ENCODE data around the gene FGFR2. TPM values are rescaled to one million over a fixed set of nuclear protein-coding genes. Genes with fewer than 3 reads are reported as not detected.

The FGFR2 gene
- total RNA-seq, 1 experiment from 2014 or later: 5.7 TPM

DNA sequence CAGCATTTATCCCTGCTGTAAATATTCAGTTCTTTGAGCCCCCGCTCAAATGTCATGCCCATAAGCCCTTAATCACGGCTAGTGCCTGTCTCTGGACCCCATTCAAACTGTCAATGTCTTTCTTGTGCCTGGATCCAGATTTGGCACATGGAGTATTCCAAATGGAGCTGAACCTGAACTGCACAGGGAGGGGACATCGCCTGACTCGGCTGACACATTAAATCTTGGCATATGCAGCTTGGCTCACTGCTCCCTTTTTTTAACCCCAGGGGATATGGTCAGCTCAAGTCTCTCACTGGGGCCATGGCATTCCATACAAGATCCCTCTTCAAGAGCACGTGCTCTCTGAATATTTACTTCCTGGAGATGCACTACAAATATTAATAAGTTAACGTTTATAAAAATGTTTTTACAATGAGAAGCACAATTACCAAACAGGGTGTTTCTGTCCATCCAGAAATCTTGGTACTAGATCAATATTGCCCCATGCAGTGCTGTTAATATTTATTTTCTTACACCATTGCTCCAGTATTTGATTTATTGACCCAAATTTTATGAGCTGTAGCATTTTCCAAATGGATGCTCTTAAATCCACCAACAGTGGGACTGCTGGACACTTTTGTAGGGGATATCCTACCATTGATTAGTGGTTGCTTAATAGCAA is 57.4 kb downstream of the FGFR2 start:
- no peaks in the 10 kb centered on the region for H3K4me1 ChIP-seq (ENCODE audit: control insufficient read depth, insufficient read depth, low read length)
- ChIA-PET POLR2A (no interaction called here), CTCF (no interaction called here)
- TF ChIP-seq SIN3A (IDR thresholded peaks at IDR 0.05; ENCODE audit: borderline replicate concordance, insufficient read depth, low read depth, low read length) (no peak), POLR2AphosphoS5 (IDR thresholded peaks at IDR 0.05; ENCODE audit: low read depth, low read length) (no peak), TCF7L2 (IDR thresholded peaks at IDR 0.05; ENCODE audit: low read depth, low read length) (no peak)
- TF ChIP-seq, protein P1, sequence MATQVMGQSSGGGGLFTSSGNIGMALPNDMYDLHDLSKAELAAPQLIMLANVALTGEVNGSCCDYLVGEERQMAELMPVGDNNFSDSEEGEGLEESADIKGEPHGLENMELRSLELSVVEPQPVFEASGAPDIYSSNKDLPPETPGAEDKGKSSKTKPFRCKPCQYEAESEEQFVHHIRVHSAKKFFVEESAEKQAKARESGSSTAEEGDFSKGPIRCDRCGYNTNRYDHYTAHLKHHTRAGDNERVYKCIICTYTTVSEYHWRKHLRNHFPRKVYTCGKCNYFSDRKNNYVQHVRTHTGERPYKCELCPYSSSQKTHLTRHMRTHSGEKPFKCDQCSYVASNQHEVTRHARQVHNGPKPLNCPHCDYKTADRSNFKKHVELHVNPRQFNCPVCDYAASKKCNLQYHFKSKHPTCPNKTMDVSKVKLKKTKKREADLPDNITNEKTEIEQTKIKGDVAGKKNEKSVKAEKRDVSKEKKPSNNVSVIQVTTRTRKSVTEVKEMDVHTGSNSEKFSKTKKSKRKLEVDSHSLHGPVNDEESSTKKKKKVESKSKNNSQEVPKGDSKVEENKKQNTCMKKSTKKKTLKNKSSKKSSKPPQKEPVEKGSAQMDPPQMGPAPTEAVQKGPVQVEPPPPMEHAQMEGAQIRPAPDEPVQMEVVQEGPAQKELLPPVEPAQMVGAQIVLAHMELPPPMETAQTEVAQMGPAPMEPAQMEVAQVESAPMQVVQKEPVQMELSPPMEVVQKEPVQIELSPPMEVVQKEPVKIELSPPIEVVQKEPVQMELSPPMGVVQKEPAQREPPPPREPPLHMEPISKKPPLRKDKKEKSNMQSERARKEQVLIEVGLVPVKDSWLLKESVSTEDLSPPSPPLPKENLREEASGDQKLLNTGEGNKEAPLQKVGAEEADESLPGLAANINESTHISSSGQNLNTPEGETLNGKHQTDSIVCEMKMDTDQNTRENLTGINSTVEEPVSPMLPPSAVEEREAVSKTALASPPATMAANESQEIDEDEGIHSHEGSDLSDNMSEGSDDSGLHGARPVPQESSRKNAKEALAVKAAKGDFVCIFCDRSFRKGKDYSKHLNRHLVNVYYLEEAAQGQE (IDR thresholded peaks at IDR 0.05; ENCODE audit: insufficient read depth in 1 of 2, low read depth in 2 of 2, low read length in 1 of 2): no peak
- TF ChIP-seq, protein P2, sequence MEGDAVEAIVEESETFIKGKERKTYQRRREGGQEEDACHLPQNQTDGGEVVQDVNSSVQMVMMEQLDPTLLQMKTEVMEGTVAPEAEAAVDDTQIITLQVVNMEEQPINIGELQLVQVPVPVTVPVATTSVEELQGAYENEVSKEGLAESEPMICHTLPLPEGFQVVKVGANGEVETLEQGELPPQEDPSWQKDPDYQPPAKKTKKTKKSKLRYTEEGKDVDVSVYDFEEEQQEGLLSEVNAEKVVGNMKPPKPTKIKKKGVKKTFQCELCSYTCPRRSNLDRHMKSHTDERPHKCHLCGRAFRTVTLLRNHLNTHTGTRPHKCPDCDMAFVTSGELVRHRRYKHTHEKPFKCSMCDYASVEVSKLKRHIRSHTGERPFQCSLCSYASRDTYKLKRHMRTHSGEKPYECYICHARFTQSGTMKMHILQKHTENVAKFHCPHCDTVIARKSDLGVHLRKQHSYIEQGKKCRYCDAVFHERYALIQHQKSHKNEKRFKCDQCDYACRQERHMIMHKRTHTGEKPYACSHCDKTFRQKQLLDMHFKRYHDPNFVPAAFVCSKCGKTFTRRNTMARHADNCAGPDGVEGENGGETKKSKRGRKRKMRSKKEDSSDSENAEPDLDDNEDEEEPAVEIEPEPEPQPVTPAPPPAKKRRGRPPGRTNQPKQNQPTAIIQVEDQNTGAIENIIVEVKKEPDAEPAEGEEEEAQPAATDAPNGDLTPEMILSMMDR (IDR thresholded peaks at IDR 0.05): no peak
- H3K4me3 ChIP-seq (ENCODE audit: low read depth in 2 of 2, low read length in 2 of 2): no peak overlapping the region
- intact Hi-C loops (cut with micrococcal nuclease; ENCODE audit: unreplicated experiment): no loop called here
- ATAC-seq (no peak), DNase-seq (ENCODE audit: low read depth, low spot score) (no peak)
- no TSS peak for BruUV-seq (replicated peaks)
- in situ Hi-C loops (cut with HindIII; ENCODE audit: low pct_unique_long_range_greater_than_20kb, low sequenced_read_pairs): no loop called here
- H3K36me3 ChIP-seq (ENCODE audit: control insufficient read depth, insufficient read depth, low read length): no peaks in the 10 kb centered on the region
- H3K27ac ChIP-seq (ENCODE audit: low read length): no peak overlapping the region
- H3K9me3 ChIP-seq (ENCODE audit: control insufficient read depth, insufficient read depth, low read depth, low read length): no peaks in the 10 kb centered on the region
- no peaks in the 10 kb centered on the region; the same call in 1 of the 2 replicates for H3K27me3 ChIP-seq (ENCODE audit: control insufficient read depth, insufficient read depth, low read length)

- intact Hi-C loops (cut with micrococcal nuclease; ENCODE audit: unreplicated experiment): no loop called here
These were observed 58.5 kb downstream of the FGFR2 start for GRCh38 chr10:121539786-121540185.

More at GRCh38 chr10:121539786-121540185, 58.5 kb downstream of the FGFR2 start:
- Histone ChIP-seq H3K4me1 (ENCODE audit: control insufficient read depth, insufficient read depth, low read length) (no peaks in the 10 kb centered on the region), H3K27me3 (ENCODE audit: control insufficient read depth, insufficient read depth, low read length) (no peaks in the 10 kb centered on the region; the same call in 1 of the 2 replicates), H3K36me3 (ENCODE audit: control insufficient read depth, insufficient read depth, low read length) (no peaks in the 10 kb centered on the region), H3K9me3 (ENCODE audit: control insufficient read depth, insufficient read depth, low read depth, low read length) (no peaks in the 10 kb centered on the region), H3K4me3 (ENCODE audit: low read depth in 2 of 2, low read length in 2 of 2) (no peak overlapping the region), H3K27ac (ENCODE audit: low read length) (no peak overlapping the region)
- CTCF ChIA-PET: no interaction called here
- in situ Hi-C loops (cut with HindIII; ENCODE audit: low pct_unique_long_range_greater_than_20kb, low sequenced_read_pairs): no loop called here
- TF ChIP-seq, protein P2 (IDR thresholded peaks at IDR 0.05): no peak
- TF ChIP-seq POLR2AphosphoS5 (IDR thresholded peaks at IDR 0.05; ENCODE audit: low read depth, low read length) (no peak), SIN3A (IDR thresholded peaks at IDR 0.05; ENCODE audit: borderline replicate concordance, insufficient read depth, low read depth, low read length) (no peak), TCF7L2 (IDR thresholded peaks at IDR 0.05; ENCODE audit: low read depth, low read length) (no peak)
- TF ChIP-seq, protein P1 (IDR thresholded peaks at IDR 0.05; ENCODE audit: insufficient read depth in 1 of 2, low read depth in 2 of 2, low read length in 1 of 2): no peak
- ATAC-seq: no peak
- no peak for DNase-seq (ENCODE audit: low read depth, low spot score)
- BruUV-seq (replicated peaks): no TSS peak
- POLR2A ChIA-PET: no interaction called here

Data from Panc1 (cell line).